ENCODE measurements around the gene METTL8.

DNA sequence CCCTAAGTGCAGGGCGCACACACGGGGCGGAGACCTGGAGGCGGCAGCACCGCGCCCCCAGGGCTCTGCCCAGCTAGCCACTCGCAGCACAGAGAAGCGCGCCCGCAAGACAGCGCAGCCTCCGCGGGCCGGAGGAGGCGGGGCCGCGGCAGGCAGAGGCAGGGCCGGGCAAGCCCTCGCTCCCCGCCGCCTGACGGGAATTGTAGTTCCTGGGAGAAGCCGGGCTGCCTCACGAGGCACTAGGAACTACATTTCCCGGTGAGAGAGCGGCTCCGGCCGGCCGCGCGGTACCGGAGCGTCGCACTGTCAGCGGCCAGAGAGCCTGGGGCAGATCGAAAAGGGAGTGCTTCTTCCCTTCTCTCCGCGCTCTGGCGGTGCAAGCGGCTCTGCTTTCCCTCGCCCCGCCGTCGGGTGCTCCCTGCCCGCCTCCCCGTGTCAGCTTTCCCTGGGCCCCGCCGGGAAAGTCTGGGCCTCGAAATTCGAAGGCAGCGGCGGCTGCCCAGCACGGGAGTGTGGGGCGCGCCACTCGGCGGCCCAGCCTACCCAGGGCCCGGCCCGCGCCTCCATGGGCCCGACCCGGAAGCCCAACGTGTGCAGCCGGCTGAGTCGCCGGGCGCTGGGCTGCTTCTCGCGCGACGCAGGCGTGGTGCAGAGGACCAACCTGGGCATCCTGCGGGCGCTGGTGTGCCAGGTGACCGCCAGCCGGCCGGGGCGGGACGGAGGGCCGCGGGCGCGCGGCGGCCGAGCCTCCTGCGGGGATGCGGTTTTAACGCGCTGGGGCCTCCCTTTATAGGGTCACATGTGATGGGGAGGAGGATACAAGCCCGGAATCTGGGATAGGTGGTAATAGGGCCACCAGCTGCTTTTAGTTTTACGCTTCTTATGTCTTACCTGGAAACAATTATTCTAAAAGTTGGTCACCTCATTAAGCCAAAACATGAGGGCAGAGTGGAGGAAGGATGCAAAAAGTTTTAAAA lies 511 bp upstream of the METTL8 start, which contains the start of gene DCAF17:
- TF ChIP-seq EP300 (IDR thresholded peaks at IDR 0.05), result no peak
- TF ChIP-seq, protein P1, sequence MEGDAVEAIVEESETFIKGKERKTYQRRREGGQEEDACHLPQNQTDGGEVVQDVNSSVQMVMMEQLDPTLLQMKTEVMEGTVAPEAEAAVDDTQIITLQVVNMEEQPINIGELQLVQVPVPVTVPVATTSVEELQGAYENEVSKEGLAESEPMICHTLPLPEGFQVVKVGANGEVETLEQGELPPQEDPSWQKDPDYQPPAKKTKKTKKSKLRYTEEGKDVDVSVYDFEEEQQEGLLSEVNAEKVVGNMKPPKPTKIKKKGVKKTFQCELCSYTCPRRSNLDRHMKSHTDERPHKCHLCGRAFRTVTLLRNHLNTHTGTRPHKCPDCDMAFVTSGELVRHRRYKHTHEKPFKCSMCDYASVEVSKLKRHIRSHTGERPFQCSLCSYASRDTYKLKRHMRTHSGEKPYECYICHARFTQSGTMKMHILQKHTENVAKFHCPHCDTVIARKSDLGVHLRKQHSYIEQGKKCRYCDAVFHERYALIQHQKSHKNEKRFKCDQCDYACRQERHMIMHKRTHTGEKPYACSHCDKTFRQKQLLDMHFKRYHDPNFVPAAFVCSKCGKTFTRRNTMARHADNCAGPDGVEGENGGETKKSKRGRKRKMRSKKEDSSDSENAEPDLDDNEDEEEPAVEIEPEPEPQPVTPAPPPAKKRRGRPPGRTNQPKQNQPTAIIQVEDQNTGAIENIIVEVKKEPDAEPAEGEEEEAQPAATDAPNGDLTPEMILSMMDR (IDR thresholded peaks at IDR 0.05), result peak; percentile 8 to 30 (median 21)
- peak; percentile 14 for TF ChIP-seq POLR2A (IDR thresholded peaks at IDR 0.05; ENCODE audit: low read depth)
- peak; percentile 87 to 90 for TF ChIP-seq POLR2AphosphoS5 (IDR thresholded peaks at IDR 0.05)

Data from esophagus muscularis mucosa (tissue), 4 donors.